Uterus (tissue), 2 donors: ENCODE results near the gene CREB3L1.

Experiments used
- CTCF ChIP-seq, 4 experiments: fragments of 200-600 bp in 2 of 4; fragments of 450-650 bp in 2 of 4; sonication (generic) in 2 of 4; IDR thresholded peaks; one replicate each; pipeline ENCODE4 v1.5.1; 2016 to 2019; ENCODE audit warnings: antibody characterized with exemption in 4 of 4, mild to moderate bottlenecking in 2 of 4, moderate library complexity in 1 of 4
- POLR2A ChIP-seq, 2 donors: fragments of 450-650 bp; IDR thresholded peaks; one replicate each; pipeline ENCODE4 v1.6.1; 2016; ENCODE audit warnings: antibody characterized with exemption in 2 of 2, mild to moderate bottlenecking in 1 of 2, moderate library complexity in 1 of 2

- TF ChIP-seq CTCF (IDR thresholded peaks at IDR 0.05) (no peak), POLR2A (IDR thresholded peaks at IDR 0.05) (no peak)
Observed at GRCh38 chr11:46307369-46307768, 29.9 kb downstream of the CREB3L1 start.
